ENCODE data around the gene DNHD1.

- TF ChIP-seq REST (IDR thresholded peaks at IDR 0.05; ENCODE audit: low read depth) (no peak), ZBTB7A (IDR thresholded peaks at IDR 0.05; ENCODE audit: low read depth) (no peak), MAX (IDR thresholded peaks at IDR 0.05) (no peak), TEAD4 (IDR thresholded peaks at IDR 0.05) (no peak), EP300 (IDR thresholded peaks at IDR 0.05; ENCODE audit: borderline replicate concordance) (no peak)
These were observed 38.0 kb upstream of the DNHD1 start for GRCh38 chr11:6459099-6459450.

All from Ishikawa (cell line).